Gastroesophageal sphincter (tissue), 4 donors: Measurements from ENCODE around the gene AKR1A1. TPM values are rescaled to one million over a fixed set of nuclear protein-coding genes. Genes with fewer than 3 reads are reported as not detected.

Experiments
- ATAC-seq: fragments of 150-250 bp; one replicate; pipeline ENCODE4 v1.9.1; 2016; ENCODE audit warnings: mild to moderate bottlenecking, moderate library complexity
- H3K27ac ChIP-seq, 4 donors: fragments of 200-600 bp; sonication (generic) in 3 of 4; 1 replicate in 3 of 4; 2 replicates in 1 of 4; pipeline ENCODE4 v1.5.1; 2016 to 2019
- H3K27me3 ChIP-seq: fragments of 200-600 bp; sonication (generic); one replicate; pipeline ENCODE4 v1.5.1; 2019
- H3K36me3 ChIP-seq, 2 donors: fragments of 200-600 bp; sonication (generic); one replicate each; pipeline ENCODE4 v1.5.1; 2019; ENCODE audit warnings: control low read depth in 1 of 2
- H3K4me1 ChIP-seq, 3 donors: fragments of 200-600 bp; sonication (generic); 1 replicate in 2 of 3; 2 replicates in 1 of 3; pipeline ENCODE4 v1.5.1; 2016 to 2019; ENCODE audit warnings: control low read depth in 2 of 3
- H3K4me3 ChIP-seq, 2 donors: fragments of 200-600 bp; sonication (generic); one replicate each; pipeline ENCODE4 v1.5.1; 2019; ENCODE audit warnings: mild to moderate bottlenecking in 1 of 2, moderate library complexity in 1 of 2
- H3K9me3 ChIP-seq, 3 donors: fragments of 200-600 bp; sonication (generic); one replicate each; pipeline ENCODE4 v1.5.1; 2017 to 2019; ENCODE audit warnings: control low read depth in 2 of 3
- EP300 ChIP-seq: sonication (generic); formaldehyde crosslinking; IDR thresholded peaks from one replicate; pipeline ENCODE4 v1.6.1; 2017; ENCODE audit warnings: antibody characterized with exemption, mild to moderate bottlenecking
- POLR2A ChIP-seq, 2 donors: fragments of 450-650 bp; IDR thresholded peaks; one replicate each; pipeline ENCODE4 v1.6.1; 2017; ENCODE audit warnings: antibody characterized with exemption in 2 of 2, mild to moderate bottlenecking in 2 of 2, moderate library complexity in 1 of 2
- POLR2AphosphoS5 ChIP-seq: sonication (generic); formaldehyde crosslinking; IDR thresholded peaks from one replicate; pipeline ENCODE4 v1.6.1; 2017; ENCODE audit warnings: antibody characterized with exemption
- WGBS, 2 donors: methylation state at CpG; one replicate each; pipeline ENCODE4 v1.1.5; 2018; ENCODE audit warnings: low coverage in 1 of 2; 5-methylcytosine and 5-hydroxymethylcytosine counted together
- total RNA-seq, 4 donors: library from RNA; depleted of rRNA; stranded (reverse); fragments of >200 nt; gene quantifications; one replicate each; pipeline ENCODE4 v1.1.0, GENCODE V29; 2016
- TF ChIP-seq, protein P1 (sequence below), 4 experiments: fragments of 200-600 bp in 2 of 4; fragments of 450-650 bp in 2 of 4; sonication (generic) in 1 of 4; IDR thresholded peaks; one replicate each; pipeline ENCODE4 v1.5.1; 2017 to 2019; ENCODE audit warnings: antibody characterized with exemption in 4 of 4, mild to moderate bottlenecking in 2 of 4, moderate library complexity in 2 of 4

The AKR1A1 gene
- total RNA-seq, 4 donors from 2014 or later: 43.0 to 56.9 (median 46.5) TPM

DNA sequence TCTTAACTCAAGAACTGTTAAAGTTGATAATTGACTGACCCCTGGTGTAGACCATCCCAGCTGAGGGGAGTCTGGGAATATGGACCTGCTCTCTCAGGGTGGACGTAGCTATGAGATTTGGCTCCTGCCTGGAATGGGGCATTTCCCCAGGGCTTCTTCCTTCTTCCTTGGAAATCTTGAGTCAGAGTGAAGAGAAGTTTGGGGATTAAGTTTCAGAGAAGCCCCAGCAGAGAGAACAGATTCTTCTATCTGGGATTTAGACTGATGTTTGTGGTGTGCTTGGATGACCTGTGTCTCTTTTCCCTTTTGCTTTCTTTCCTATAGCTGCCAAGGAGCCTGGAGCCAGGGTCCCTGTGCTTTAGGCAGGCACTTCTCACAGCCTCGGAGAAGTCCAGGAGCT lies 13.2 kb downstream of the AKR1A1 start:
- Histone ChIP-seq H3K9me3 (no peaks in the 10 kb centered on the region), H3K4me1 (peaks cover 0 to 14% (median 9%) of the 10 kb centered on the region in 3 donors), H3K36me3 (peaks cover 0 to 78% of the 10 kb centered on the region in 2 donors), H3K4me3 (no peak overlapping the region), H3K27ac (no peak overlapping the region), H3K27me3 (no peaks in the 10 kb centered on the region)
- no peak for ATAC-seq
- TF ChIP-seq, protein P1, sequence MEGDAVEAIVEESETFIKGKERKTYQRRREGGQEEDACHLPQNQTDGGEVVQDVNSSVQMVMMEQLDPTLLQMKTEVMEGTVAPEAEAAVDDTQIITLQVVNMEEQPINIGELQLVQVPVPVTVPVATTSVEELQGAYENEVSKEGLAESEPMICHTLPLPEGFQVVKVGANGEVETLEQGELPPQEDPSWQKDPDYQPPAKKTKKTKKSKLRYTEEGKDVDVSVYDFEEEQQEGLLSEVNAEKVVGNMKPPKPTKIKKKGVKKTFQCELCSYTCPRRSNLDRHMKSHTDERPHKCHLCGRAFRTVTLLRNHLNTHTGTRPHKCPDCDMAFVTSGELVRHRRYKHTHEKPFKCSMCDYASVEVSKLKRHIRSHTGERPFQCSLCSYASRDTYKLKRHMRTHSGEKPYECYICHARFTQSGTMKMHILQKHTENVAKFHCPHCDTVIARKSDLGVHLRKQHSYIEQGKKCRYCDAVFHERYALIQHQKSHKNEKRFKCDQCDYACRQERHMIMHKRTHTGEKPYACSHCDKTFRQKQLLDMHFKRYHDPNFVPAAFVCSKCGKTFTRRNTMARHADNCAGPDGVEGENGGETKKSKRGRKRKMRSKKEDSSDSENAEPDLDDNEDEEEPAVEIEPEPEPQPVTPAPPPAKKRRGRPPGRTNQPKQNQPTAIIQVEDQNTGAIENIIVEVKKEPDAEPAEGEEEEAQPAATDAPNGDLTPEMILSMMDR (IDR thresholded peaks at IDR 0.05): no peak
- no peak for TF ChIP-seq POLR2A (IDR thresholded peaks at IDR 0.05)
- TF ChIP-seq EP300: no peak
- TF ChIP-seq POLR2AphosphoS5: no peak
- 91 to 100% methylated on average over 1 of the region's 2 CpGs for WGBS, 2 donors

DNA sequence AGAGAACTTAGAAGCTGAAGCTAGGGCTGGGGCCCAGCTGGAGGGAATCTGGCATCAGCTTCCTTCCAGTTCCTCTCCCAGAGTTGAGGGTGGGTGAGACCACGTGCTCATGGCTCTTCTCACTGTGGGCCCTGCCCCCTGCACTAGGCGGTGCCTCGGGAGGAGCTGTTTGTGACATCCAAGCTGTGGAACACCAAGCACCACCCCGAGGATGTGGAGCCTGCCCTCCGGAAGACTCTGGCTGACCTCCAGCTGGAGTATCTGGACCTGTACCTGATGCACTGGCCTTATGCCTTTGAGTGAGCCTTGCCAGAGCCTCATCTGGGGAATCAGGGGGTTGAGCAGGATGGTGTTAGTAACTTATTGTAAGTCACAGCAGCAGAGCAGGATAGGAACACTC lies 16.1 kb downstream of the AKR1A1 start:
- peak; percentile 83 for ATAC-seq
- Histone ChIP-seq H3K4me1 (peaks cover 0 to 21% (median 9%) of the 10 kb centered on the region in 3 donors), H3K27ac (peak overlapping the region in 3 of 4 donors; percentile 18 to 57 (median 48)), H3K4me3 (no peak overlapping the region), H3K9me3 (no peaks in the 10 kb centered on the region), H3K36me3 (peaks cover 0 to 69% of the 10 kb centered on the region in 2 donors), H3K27me3 (no peaks in the 10 kb centered on the region)
- TF ChIP-seq, protein P1 (IDR thresholded peaks at IDR 0.05): no peak
- no peak for TF ChIP-seq EP300
- no peak for TF ChIP-seq POLR2AphosphoS5
- TF ChIP-seq POLR2A (IDR thresholded peaks at IDR 0.05): no peak
- WGBS, 2 donors: 53% methylated on average over 2 of the region's 5 CpGs; no CpG with 5 or more reads in 1 of the 2 donors

DNA sequence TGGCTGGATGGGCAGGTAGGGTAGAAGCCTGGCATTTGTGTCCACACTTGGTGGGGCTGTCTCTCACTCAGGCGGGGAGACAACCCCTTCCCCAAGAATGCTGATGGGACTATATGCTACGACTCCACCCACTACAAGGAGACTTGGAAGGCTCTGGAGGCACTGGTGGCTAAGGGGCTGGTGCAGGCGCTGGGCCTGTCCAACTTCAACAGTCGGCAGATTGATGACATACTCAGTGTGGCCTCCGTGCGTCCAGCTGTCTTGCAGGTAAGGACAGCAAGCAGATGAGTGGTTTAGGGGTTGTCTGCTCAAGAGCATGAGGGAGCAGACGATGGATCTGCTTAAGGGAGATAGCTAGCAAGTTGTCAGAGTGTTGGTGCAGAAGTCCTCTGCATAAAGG lies 17.3 kb downstream of the AKR1A1 start:
- no peak for ATAC-seq
- no peaks in the 10 kb centered on the region for H3K9me3 ChIP-seq
- no peak overlapping the region for H3K27ac ChIP-seq
- peaks cover 0 to 21% (median 9%) of the 10 kb centered on the region in 3 donors for H3K4me1 ChIP-seq
- TF ChIP-seq POLR2AphosphoS5 (no peak), POLR2A (IDR thresholded peaks at IDR 0.05) (no peak), EP300 (no peak)
- TF ChIP-seq, protein P1 (IDR thresholded peaks at IDR 0.05): no peak
- H3K36me3 ChIP-seq: peaks cover 0 to 58% of the 10 kb centered on the region in 2 donors
- WGBS, 2 donors: 76% methylated on average over 7 of the region's 7 CpGs; no CpG with 5 or more reads in 1 of the 2 donors
- no peaks in the 10 kb centered on the region for H3K27me3 ChIP-seq
- H3K4me3 ChIP-seq: no peak overlapping the region

DNA sequence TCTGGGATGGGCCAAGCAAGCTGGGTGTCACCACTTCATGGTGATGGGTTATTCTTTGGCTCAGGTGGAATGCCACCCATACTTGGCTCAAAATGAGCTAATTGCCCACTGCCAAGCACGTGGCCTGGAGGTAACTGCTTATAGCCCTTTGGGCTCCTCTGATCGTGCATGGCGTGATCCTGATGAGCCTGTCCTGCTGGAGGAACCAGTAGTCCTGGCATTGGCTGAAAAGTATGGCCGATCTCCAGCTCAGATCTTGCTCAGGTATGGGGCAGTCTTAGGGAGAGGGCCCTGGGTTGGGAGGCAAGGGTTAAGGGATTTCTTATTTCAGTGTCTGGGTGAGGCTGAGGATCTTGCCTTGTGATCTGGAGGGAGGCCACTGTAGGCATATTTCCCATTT lies 17.8 kb downstream of the AKR1A1 start:
- H3K4me1 ChIP-seq: peaks cover 0 to 21% (median 9%) of the 10 kb centered on the region in 3 donors
- no peak for TF ChIP-seq EP300
- TF ChIP-seq, protein P1 (IDR thresholded peaks at IDR 0.05): no peak
- TF ChIP-seq POLR2AphosphoS5: no peak
- TF ChIP-seq POLR2A (IDR thresholded peaks at IDR 0.05): no peak
- ATAC-seq: no peak
- peaks cover 0 to 52% of the 10 kb centered on the region in 2 donors for H3K36me3 ChIP-seq
- H3K27ac ChIP-seq: no peak overlapping the region
- WGBS, 2 donors: 100% methylated on average over 1 of the region's 4 CpGs; no CpG with 5 or more reads in 1 of the 2 donors
- no peaks in the 10 kb centered on the region for H3K27me3 ChIP-seq
- no peaks in the 10 kb centered on the region for H3K9me3 ChIP-seq
- no peak overlapping the region for H3K4me3 ChIP-seq

DNA sequence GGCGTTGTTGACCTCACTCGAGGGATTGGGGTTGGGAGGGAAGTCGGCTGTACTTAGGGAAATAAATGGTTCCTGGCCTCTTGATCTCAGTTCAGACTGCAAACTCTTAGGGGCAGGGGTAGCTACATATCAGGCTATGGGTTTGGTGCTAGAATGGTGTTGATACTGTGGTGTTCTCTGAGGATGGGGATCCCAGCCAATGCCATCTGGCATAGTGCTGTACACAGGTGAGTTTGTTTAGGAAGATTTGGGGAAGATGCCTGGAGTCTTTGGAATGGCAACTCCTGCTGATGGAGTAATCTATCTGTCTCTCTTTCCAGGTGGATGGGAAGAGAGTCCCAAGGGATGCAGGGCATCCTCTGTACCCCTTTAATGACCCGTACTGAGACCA lies 18.9 kb downstream of the AKR1A1 start:
- no peak overlapping the region for H3K4me3 ChIP-seq
- no peak for TF ChIP-seq POLR2A (IDR thresholded peaks at IDR 0.05)
- TF ChIP-seq, protein P1 (IDR thresholded peaks at IDR 0.05): no peak
- TF ChIP-seq POLR2AphosphoS5: no peak
- TF ChIP-seq EP300: no peak
- no peaks in the 10 kb centered on the region for H3K27me3 ChIP-seq
- H3K27ac ChIP-seq: peak overlapping the region in 3 of 4 donors; percentile 22 to 60 (median 48)
- 26% methylated on average over 4 of the region's 4 CpGs; no CpG with 5 or more reads in 1 of the 2 donors for WGBS, 2 donors
- no peak for ATAC-seq
- no peaks in the 10 kb centered on the region for H3K9me3 ChIP-seq
- H3K4me1 ChIP-seq: peaks cover 0 to 21% (median 9%) of the 10 kb centered on the region in 3 donors
- peaks cover 0 to 41% of the 10 kb centered on the region in 2 donors for H3K36me3 ChIP-seq
